ENCODE measurements around the gene LHFPL6. TPM values are rescaled to one million over a fixed set of nuclear protein-coding genes. Genes with fewer than 3 reads are reported as not detected.

LHFPL6 gene
- total and polyA plus RNA-seq, 9 of the 15 experiments (the other 6 are each of a cell fraction or from before 2014, with no cell fraction given): 0.18 TPM; not detected in 8

DNA sequence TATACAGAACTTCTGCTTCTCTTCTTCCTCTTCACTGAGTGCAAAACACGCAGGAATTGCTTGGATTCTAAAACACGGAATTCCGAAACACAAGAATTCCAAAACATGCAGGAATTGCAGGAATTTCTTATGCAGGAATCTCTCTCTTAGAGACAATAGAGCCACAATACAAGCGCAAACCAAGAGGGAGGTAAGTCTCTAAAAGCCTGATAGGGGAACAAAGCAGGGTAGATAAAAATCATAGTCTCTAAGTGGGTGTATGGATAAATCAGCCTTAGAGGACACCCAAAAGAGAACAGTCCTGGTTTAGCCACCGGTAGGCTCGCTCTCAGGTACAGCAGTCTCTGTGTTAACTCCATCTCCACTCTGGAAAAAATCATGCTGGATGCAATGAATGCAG, 112.9 kb downstream of the LHFPL6 start:
- DNase-seq (ENCODE audit: extremely low read depth in 1 of 4, low spot score in 3 of 4) (no peak), FAIRE-seq (no peak), ATAC-seq (no peak)
- Histone ChIP-seq H3K4me1 (replicated peaks in 1 of 2; ENCODE audit: control insufficient read depth in 2 of 2, insufficient read depth in 2 of 2, low read length in 2 of 2) (no peaks in the 10 kb centered on the region), H3K9me3 (replicated peaks; ENCODE audit: control insufficient read depth, insufficient read depth, low read depth, low read length) (no peaks in the 10 kb centered on the region), H2AFZ (ENCODE audit: low read depth, low read length) (no peak overlapping the region), H4K20me1 (replicated peaks; ENCODE audit: control insufficient read depth, insufficient read depth, low read length) (no peaks in the 10 kb centered on the region; the same call in 1 of the 2 replicates), H3K9me1 (ENCODE audit: control insufficient read depth, insufficient read depth, low read length) (no peaks in the 10 kb centered on the region), H3K9ac (ENCODE audit: insufficient read depth in 1 of 2, low read depth in 2 of 2, low read length in 2 of 2) (no peak overlapping the region), H3K27ac (ENCODE audit: extremely low read depth, low read depth, low read length) (no peak overlapping the region), H3K36me3 (ENCODE audit: control insufficient read depth, insufficient read depth, low read length) (no peaks in the 10 kb centered on the region), H3K4me2 (ENCODE audit: insufficient read depth, low read length) (no peak overlapping the region), H3K4me3 (no peak overlapping the region), H3K27me3 (ENCODE audit: control insufficient read depth in 2 of 2, insufficient read depth in 2 of 2, low read length in 2 of 2) (no peaks in the 10 kb centered on the region), H3K79me2 (ENCODE audit: control insufficient read depth, insufficient read depth, low read length) (no peaks in the 10 kb centered on the region)
- POLR2A ChIA-PET: no interaction called here
- CTCF ChIA-PET (ENCODE audit: low intra/inter-chr PET ratio): no interaction called here
- 2% methylated on average over 6 of the region's 6 CpGs for WGBS (ENCODE audit: insufficient coverage, low coverage, missing lambda C conversion rate)
- BruUV-seq (replicated peaks): no TSS peak
- intact Hi-C loops (cut with micrococcal nuclease): no loop called here
- in situ Hi-C loops (cut with MboI): no loop called here
- TF ChIP-seq SMAD3 (CRISPR knock-in tag; conservative IDR thresholded peaks at IDR 0.05): no peak
- no peak for TF ChIP-seq NUFIP1 (IDR thresholded peaks at IDR 0.05; ENCODE audit: partially characterized antibody)
- TF ChIP-seq STAT5B (CRISPR knock-in tag; IDR thresholded peaks at IDR 0.05): no peak
- TF ChIP-seq ZNF354B (CRISPR knock-in tag; IDR thresholded peaks at IDR 0.05): no peak
- no peak for TF ChIP-seq TOE1 (IDR thresholded peaks at IDR 0.05; ENCODE audit: borderline replicate concordance)
- no peak for TF ChIP-seq TOE1 (CRISPR knock-in tag; IDR thresholded peaks at IDR 0.05; ENCODE audit: borderline replicate concordance, low read depth)

DNA sequence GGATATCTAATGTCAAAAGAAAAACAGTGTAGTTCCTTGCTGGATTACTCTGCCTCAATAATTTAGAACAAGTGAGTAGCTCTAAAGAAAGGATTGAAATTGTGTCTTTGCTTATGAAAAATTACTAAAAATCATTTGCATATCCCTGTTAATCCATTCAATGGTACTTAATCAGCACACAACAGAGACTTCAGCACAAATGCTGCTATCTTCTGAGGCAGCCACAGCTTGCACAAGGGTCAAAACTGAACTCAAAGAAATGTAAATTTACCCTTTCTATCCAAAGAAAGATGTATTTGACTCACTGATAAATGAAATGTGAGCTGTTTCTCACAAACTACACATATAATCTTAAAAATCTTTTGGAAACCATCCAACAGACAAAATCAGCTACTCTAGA, 116.2 kb downstream of the LHFPL6 start:
- in situ Hi-C loops (cut with MboI): no loop called here
- CTCF ChIA-PET (ENCODE audit: low intra/inter-chr PET ratio): no interaction called here

More for the DNA sequence above, 116.2 kb downstream of the LHFPL6 start:
- DNase-seq (ENCODE audit: extremely low read depth in 1 of 4, low spot score in 3 of 4) (no peak), ATAC-seq (no peak), FAIRE-seq (no peak)
- BruUV-seq (replicated peaks): no TSS peak
- Histone ChIP-seq H3K27me3 (ENCODE audit: control insufficient read depth in 2 of 2, insufficient read depth in 2 of 2, low read length in 2 of 2) (no peaks in the 10 kb centered on the region), H3K9me1 (ENCODE audit: control insufficient read depth, insufficient read depth, low read length) (no peaks in the 10 kb centered on the region), H3K4me2 (ENCODE audit: insufficient read depth, low read length) (no peak overlapping the region), H3K27ac (ENCODE audit: extremely low read depth, low read depth, low read length) (no peak overlapping the region), H3K79me2 (ENCODE audit: control insufficient read depth, insufficient read depth, low read length) (no peaks in the 10 kb centered on the region), H3K9ac (ENCODE audit: insufficient read depth in 1 of 2, low read depth in 2 of 2, low read length in 2 of 2) (no peak overlapping the region), H3K36me3 (ENCODE audit: control insufficient read depth, insufficient read depth, low read length) (no peaks in the 10 kb centered on the region), H2AFZ (ENCODE audit: low read depth, low read length) (no peak overlapping the region), H3K4me1 (replicated peaks in 1 of 2; ENCODE audit: control insufficient read depth in 2 of 2, insufficient read depth in 2 of 2, low read length in 2 of 2) (no peaks in the 10 kb centered on the region), H3K4me3 (no peak overlapping the region), H3K9me3 (replicated peaks; ENCODE audit: control insufficient read depth, insufficient read depth, low read depth, low read length) (no peaks in the 10 kb centered on the region), H4K20me1 (replicated peaks; ENCODE audit: control insufficient read depth, insufficient read depth, low read length) (no peaks in the 10 kb centered on the region)
- POLR2A ChIA-PET: no interaction called here
- TF ChIP-seq HIVEP1 (CRISPR knock-in tag; IDR thresholded peaks at IDR 0.05) (no peak), NFIX (CRISPR knock-in tag; IDR thresholded peaks at IDR 0.05; ENCODE audit: low read depth) (no peak), NR3C1 (CRISPR knock-in tag; IDR thresholded peaks at IDR 0.05) (no peak), NFE2 (IDR thresholded peaks at IDR 0.05; ENCODE audit: low read depth) (no peak)
- TF ChIP-seq, protein P1, sequence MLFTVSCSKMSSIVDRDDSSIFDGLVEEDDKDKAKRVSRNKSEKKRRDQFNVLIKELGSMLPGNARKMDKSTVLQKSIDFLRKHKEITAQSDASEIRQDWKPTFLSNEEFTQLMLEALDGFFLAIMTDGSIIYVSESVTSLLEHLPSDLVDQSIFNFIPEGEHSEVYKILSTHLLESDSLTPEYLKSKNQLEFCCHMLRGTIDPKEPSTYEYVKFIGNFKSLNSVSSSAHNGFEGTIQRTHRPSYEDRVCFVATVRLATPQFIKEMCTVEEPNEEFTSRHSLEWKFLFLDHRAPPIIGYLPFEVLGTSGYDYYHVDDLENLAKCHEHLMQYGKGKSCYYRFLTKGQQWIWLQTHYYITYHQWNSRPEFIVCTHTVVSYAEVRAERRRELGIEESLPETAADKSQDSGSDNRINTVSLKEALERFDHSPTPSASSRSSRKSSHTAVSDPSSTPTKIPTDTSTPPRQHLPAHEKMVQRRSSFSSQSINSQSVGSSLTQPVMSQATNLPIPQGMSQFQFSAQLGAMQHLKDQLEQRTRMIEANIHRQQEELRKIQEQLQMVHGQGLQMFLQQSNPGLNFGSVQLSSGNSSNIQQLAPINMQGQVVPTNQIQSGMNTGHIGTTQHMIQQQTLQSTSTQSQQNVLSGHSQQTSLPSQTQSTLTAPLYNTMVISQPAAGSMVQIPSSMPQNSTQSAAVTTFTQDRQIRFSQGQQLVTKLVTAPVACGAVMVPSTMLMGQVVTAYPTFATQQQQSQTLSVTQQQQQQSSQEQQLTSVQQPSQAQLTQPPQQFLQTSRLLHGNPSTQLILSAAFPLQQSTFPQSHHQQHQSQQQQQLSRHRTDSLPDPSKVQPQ (CRISPR knock-in tag; IDR thresholded peaks at IDR 0.05; ENCODE audit: borderline replicate concordance): no peak
- TF ChIP-seq, protein P2, sequence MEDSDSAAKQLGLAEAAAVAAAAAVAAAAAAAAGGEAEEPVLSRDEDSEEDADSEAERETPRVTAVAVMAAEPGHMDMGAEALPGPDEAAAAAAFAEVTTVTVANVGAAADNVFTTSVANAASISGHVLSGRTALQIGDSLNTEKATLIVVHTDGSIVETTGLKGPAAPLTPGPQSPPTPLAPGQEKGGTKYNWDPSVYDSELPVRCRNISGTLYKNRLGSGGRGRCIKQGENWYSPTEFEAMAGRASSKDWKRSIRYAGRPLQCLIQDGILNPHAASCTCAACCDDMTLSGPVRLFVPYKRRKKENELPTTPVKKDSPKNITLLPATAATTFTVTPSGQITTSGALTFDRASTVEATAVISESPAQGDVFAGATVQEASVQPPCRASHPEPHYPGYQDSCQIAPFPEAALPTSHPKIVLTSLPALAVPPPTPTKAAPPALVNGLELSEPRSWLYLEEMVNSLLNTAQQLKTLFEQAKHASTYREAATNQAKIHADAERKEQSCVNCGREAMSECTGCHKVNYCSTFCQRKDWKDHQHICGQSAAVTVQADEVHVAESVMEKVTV (CRISPR knock-in tag; IDR thresholded peaks at IDR 0.05): no peak
- intact Hi-C loops (cut with micrococcal nuclease): no loop called here
